ENCODE data around the gene TEAD3.

The TEAD3 gene

DNA sequence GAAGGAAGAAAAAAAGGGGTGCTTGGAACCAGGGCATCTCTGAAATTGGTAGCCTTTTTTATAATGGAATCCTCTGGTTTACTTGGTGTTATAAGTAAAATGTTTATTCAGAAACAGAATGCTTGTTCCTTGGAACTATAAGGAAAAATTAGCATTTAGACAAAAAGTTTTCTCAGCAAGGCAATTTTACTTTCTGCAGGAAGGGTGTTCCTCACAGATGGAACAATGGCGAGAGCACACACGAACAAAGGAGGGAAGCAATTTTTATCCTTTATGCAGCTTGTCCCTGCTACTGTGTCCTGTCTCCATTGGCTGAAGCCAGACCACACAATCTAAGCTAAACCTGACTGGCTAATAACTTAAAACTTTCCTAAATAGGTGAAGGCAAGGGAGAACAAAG is 67.4 kb downstream of the TEAD3 start:
- TF ChIP-seq, protein P1, sequence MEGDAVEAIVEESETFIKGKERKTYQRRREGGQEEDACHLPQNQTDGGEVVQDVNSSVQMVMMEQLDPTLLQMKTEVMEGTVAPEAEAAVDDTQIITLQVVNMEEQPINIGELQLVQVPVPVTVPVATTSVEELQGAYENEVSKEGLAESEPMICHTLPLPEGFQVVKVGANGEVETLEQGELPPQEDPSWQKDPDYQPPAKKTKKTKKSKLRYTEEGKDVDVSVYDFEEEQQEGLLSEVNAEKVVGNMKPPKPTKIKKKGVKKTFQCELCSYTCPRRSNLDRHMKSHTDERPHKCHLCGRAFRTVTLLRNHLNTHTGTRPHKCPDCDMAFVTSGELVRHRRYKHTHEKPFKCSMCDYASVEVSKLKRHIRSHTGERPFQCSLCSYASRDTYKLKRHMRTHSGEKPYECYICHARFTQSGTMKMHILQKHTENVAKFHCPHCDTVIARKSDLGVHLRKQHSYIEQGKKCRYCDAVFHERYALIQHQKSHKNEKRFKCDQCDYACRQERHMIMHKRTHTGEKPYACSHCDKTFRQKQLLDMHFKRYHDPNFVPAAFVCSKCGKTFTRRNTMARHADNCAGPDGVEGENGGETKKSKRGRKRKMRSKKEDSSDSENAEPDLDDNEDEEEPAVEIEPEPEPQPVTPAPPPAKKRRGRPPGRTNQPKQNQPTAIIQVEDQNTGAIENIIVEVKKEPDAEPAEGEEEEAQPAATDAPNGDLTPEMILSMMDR (IDR thresholded peaks at IDR 0.05; ENCODE audit: low read depth, low read length, missing control alignments) = no peak
- no peak overlapping the region for H3K4me3 ChIP-seq (replicated peaks; ENCODE audit: low read depth, low read length)
- DNase-seq (ENCODE audit: extremely low read depth, low read depth) = no peak

DNA sequence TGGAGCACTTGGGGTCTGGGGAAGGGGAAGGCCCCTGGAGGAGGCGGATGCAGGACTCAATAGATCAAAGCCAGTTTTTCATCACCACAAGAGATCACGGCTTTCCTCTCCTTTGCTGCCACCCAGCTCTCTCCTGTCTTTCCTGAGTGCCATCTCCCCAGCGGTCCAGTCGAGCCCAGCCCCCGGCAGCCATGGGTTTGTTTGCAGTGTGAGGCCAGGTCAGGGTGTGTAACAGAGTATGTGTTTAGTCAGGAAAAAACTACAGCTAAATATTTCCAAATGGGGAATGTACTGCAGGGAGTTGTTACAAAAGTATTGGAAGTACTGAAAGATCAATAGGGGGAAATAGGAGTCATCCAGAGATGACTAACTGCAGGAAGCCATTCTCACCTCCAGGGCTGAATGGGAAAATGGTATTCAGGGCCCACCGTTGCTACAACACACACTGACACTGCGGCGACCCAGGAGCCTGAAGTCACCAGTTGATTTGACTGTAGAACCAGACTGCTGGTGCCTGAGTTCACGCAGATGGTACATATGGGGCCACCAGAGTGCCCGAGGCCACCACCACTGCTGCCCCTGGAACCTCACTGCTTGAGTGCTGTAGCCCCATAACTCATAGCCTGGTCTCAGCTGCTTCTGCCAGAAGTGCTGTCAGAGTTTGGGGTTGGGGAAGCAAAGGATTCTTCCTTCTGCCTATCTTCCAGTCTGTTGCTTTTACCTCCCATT is 68.3 kb downstream of the TEAD3 start:
- TF ChIP-seq, protein P1 (IDR thresholded peaks at IDR 0.05; ENCODE audit: low read depth, low read length, missing control alignments) = no peak
- no peak overlapping the region for H3K4me3 ChIP-seq (replicated peaks; ENCODE audit: low read depth, low read length)
- no peak for DNase-seq (ENCODE audit: extremely low read depth, low read depth)

DNA sequence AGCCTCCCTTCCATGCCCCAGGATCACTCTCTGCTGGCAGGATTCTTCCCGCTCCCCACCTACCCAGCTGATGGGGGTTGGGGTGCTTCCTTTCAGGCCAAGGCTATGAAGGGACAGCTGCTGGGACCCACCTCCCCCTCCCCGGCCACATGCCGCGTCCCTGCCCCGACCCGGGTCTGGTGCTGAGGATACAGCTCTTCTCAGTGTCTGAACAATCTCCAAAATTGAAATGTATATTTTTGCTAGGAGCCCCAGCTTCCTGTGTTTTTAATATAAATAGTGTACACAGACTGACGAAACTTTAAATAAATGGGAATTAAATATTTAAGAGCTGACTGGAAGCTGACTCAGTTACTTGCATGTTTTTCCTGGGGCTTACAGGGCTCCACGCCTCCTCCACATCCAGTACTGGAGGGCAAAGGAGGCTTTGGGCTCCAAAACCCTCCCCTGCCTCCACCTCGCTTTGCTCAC is 69.0 kb downstream of the TEAD3 start:
- no peak overlapping the region for H3K4me3 ChIP-seq (replicated peaks; ENCODE audit: low read depth, low read length)
- TF ChIP-seq, protein P1 (IDR thresholded peaks at IDR 0.05; ENCODE audit: low read depth, low read length, missing control alignments) = no peak
- DNase-seq (ENCODE audit: extremely low read depth, low read depth) = no peak

DNA sequence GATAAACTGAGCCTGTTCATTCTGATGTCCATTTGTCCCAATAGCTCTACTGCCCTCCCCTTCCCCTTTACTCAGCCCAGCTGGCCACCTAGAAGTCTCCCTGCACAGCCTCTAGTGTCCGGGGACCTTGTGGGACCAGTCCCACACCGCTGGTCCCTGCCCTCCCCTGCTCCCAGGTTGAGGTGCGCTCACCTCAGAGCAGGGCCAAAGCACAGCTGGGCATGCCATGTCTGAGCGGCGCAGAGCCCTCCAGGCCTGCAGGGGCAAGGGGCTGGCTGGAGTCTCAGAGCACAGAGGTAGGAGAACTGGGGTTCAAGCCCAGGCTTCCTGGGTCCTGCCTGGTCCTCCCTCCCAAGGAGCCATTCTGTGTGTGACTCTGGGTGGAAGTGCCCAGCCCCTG is 69.4 kb downstream of the TEAD3 start:
- no peak for DNase-seq (ENCODE audit: extremely low read depth, low read depth)
- TF ChIP-seq, protein P1 (IDR thresholded peaks at IDR 0.05; ENCODE audit: low read depth, low read length, missing control alignments) = no peak
- H3K4me3 ChIP-seq (replicated peaks; ENCODE audit: low read depth, low read length) = no peak overlapping the region

DNA sequence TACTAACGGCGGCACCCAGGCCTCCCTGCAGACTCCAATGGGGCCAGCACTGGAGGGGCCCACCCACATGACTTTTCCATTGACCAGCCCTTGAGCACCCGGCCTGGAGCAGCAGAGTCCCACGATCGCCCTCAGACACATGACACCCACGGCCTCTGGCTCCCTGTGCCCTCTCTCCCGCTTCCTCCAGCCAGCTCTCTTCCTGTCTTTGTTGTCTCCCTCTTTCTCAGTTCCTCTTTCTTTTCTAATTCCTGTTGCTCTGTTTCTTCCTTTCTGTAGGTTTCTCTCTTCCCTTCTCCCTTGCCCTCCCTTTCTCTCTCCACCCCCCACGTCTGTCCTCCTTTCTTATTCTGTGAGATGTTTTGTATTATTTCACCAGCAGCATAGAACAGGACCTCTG is 70.8 kb downstream of the TEAD3 start:
- TF ChIP-seq, protein P1 (IDR thresholded peaks at IDR 0.05; ENCODE audit: low read depth, low read length, missing control alignments) = no peak
- H3K4me3 ChIP-seq (replicated peaks; ENCODE audit: low read depth, low read length) = no peak overlapping the region
- DNase-seq (ENCODE audit: extremely low read depth, low read depth) = no peak

DNA sequence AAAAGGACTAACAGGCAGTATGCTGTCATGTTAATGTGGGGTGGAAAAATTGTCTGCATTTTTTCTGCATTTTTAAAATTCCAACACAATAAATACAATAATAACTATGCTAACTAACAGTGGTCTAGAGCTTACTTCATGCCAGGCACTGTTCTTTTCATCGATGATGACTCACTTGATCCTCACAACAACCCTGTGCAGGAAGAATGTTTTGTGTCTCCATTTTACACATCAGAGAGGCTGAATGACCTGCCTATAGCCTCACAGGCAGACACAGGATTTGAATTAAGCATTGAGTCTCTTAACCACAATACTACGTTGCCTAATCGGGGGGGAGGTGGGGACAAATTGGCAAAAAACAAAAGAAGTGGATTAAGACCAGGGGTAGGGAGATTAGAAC is 71.6 kb downstream of the TEAD3 start:
- TF ChIP-seq, protein P1 (IDR thresholded peaks at IDR 0.05; ENCODE audit: low read depth, low read length, missing control alignments) = no peak
- DNase-seq (ENCODE audit: extremely low read depth, low read depth) = peak; percentile 62

More for the DNA sequence above, 71.6 kb downstream of the TEAD3 start:
- H3K4me3 ChIP-seq (replicated peaks; ENCODE audit: low read depth, low read length) = no peak overlapping the region

Measured in HFF-Myc (cell line).